GM12878 (cell line): ENCODE data around the gene CLCNKB. TPM values are rescaled to one million over a fixed set of nuclear protein-coding genes. Genes with fewer than 3 reads are reported as not detected.

ENCODE experiments used
- ATAC-seq: fragments of 200-7000 bp; cut with Tn5 transposase; 3 replicates; pipeline ENCODE4 v1.9.1; 2020; ENCODE audit warnings: mild to moderate bottlenecking, moderate library complexity
- BruUV-seq: library from RNA; stranded (reverse); fragments of 400-500 nt; replicated peaks from 2 replicates; lab custom pipeline; 2021; lab: Mats Ljungman, UMichigan
- CTCF ChIA-PET: fragments of 300-600 bp; sonication (Branson Sonifier 250); formaldehyde crosslinking; extraction: SDS; loops from one replicate; lab custom pipeline; 2021; ENCODE audit warnings: inconsistent platforms; lab: Yijun Ruan, JAX
- POLR2A ChIA-PET: fragments of 350-600 bp; formaldehyde crosslinking; extraction: SDS; loops from one replicate; lab custom pipeline; 2021; ENCODE audit warnings: inconsistent platforms; lab: Charles Lee
- RAD21 ChIA-PET: fragments of 300-600 bp; sonication (Branson Sonifier 250); formaldehyde crosslinking; loops from one replicate; lab custom pipeline; 2023; ENCODE audit warnings: antibody characterized with exemption; ENCODE audit not compliant: unreplicated experiment; lab: Charles Lee
- SMC1A ChIA-PET: fragments of 300-600 bp; sonication (Branson Sonifier 250); formaldehyde crosslinking; loops from one replicate; lab custom pipeline; 2023; ENCODE audit not compliant: unreplicated experiment, uncharacterized antibody; lab: Charles Lee
- DNase-seq: peaks from one replicate; pipeline ENCODE4 v3.0.0-alpha.2; 2011; ENCODE audit warnings: low read depth, low spot score
- FAIRE-seq: peaks from 3 replicates; lab custom pipeline; 2011; peaks lifted over from hg19 to GRCh38; lab: Jason Lieb, UNC
- H2AFZ ChIP-seq: 2 replicates; pipeline ENCODE4 v1.6.0; 2011; ENCODE audit warnings: low read depth, low read length, control low read depth; ENCODE audit not compliant: control insufficient read depth
- H3K27ac ChIP-seq: 2 replicates; pipeline ENCODE4 v1.5.1; 2011; ENCODE audit warnings: control low read depth; ENCODE audit not compliant: control insufficient read depth, insufficient read depth
- H3K27me3 ChIP-seq, 2 experiments: replicated peaks in 1 of 2; 2 replicates each; pipeline versions ENCODE4 v1.6.0 to v1.6.1; 2011; ENCODE audit warnings: low read length in 1 of 2; ENCODE audit not compliant: control insufficient read depth in 2 of 2, insufficient read depth in 2 of 2
- H3K36me3 ChIP-seq, 2 experiments: 2 replicates each; pipeline ENCODE4 v1.5.1; 2011; ENCODE audit warnings: low read length in 1 of 2; ENCODE audit not compliant: control insufficient read depth in 2 of 2, insufficient read depth in 2 of 2
- H3K4me1 ChIP-seq: 2 replicates; pipeline ENCODE4 v1.6.1; 2011; ENCODE audit warnings: mild to moderate bottlenecking, low read length, moderate library complexity, mixed read lengths; ENCODE audit not compliant: control insufficient read depth, insufficient read depth
- H3K4me2 ChIP-seq: 2 replicates; pipeline ENCODE4 v1.6.0; 2011; ENCODE audit warnings: control low read depth; ENCODE audit not compliant: control insufficient read depth, insufficient read depth
- H3K4me3 ChIP-seq: fragments of 200-600 bp; sonication (generic); 2 replicates; pipeline ENCODE4 v1.5.1; 2016
- H3K79me2 ChIP-seq: 2 replicates; pipeline ENCODE4 v1.6.0; 2011; ENCODE audit warnings: low read length; ENCODE audit not compliant: control insufficient read depth, insufficient read depth
- H3K9ac ChIP-seq: 2 replicates; pipeline ENCODE4 v1.8.0; 2011; ENCODE audit warnings: low read length, control low read depth, mixed read lengths; ENCODE audit not compliant: control insufficient read depth, insufficient read depth
- H3K9me3 ChIP-seq: replicated peaks from 3 replicates; pipeline ENCODE4 v1.5.1; 2011; ENCODE audit warnings: mild to moderate bottlenecking, low read length; ENCODE audit not compliant: control insufficient read depth, insufficient read depth
- H4K20me1 ChIP-seq: 2 replicates; pipeline ENCODE4 v1.6.0; 2011; ENCODE audit not compliant: control insufficient read depth, insufficient read depth
- HSF1 ChIP-seq: fragments of 150-350 bp; IDR thresholded peaks from 2 replicates; pipeline ENCODE4 v1.6.1; 2014; ENCODE audit warnings: mild to moderate bottlenecking, low read depth, low read length
- KLF5 ChIP-seq: fragments of 450-650 bp; IDR thresholded peaks from 2 replicates; pipeline ENCODE4 v1.6.1; 2014; ENCODE audit warnings: mild to moderate bottlenecking; ENCODE audit not compliant: partially characterized antibody
- LARP7 ChIP-seq: fragments of 450-650 bp; IDR thresholded peaks from 2 replicates; pipeline ENCODE4 v1.6.1; 2017; ENCODE audit warnings: mild to moderate bottlenecking
- SREBF2 ChIP-seq: IDR thresholded peaks from 2 replicates; pipeline ENCODE4 v1.6.1; 2012; ENCODE audit warnings: mild to moderate bottlenecking, low read length
- SUZ12 ChIP-seq: fragments of 200-600 bp; sonication (generic); IDR thresholded peaks from one replicate; pipeline ENCODE4 v1.6.1; 2018; ENCODE audit warnings: antibody characterized with exemption, mild to moderate bottlenecking; ENCODE audit not compliant: unreplicated experiment
- WGBS: methylation state at CpG from one replicate; pipeline ENCODE4 v1.1.6; 2016; ENCODE audit warnings: low lambda C conversion rate; ENCODE audit not compliant: insufficient replicate concordance, insufficient coverage; ENCODE audit errors: missing lambda C conversion rate; 5-methylcytosine and 5-hydroxymethylcytosine counted together
- in situ Hi-C: fragments of 300-500 bp; cut with MboI; formaldehyde crosslinking; loops from 9 replicates; pipeline ENCODE4 v1.14.3; 2018; ENCODE audit warnings: mixed read lengths
- intact Hi-C: fragments of 100-400 bp; cut with micrococcal nuclease; formaldehyde crosslinking; loops from one replicate; pipeline ENCODE4 v1.14.2; 2022; ENCODE audit not compliant: unreplicated experiment
- polyA plus RNA-seq, 11 experiments: library from polyadenylated mRNA; depleted of rRNA in 4 of 11; unstranded in 6 of 11; stranded (reverse) in 5 of 11; fragments of >200 nt; fragmentation: Nextera tagmentation in 4 of 11; fragmentation: Illumina TruSeq in 1 of 11; extraction: Ambion mirVana in 4 of 11; extraction: Trizol in 1 of 11; gene quantifications; 1 replicate in 1 of 11; 2 replicates in 10 of 11; pipeline versions ENCODE4 v1.2.1 to v1.2.3, GENCODE V29; 2011 to 2016; ENCODE audit warnings: inconsistent platforms in 2 of 11, missing spikeins in 2 of 11, low read depth in 1 of 11
- total RNA-seq, 4 experiments: library from RNA; depleted of rRNA in 3 of 4; stranded (reverse); fragments of >200 nt in 3 of 4; fragmentation: Illumina TruSeq in 1 of 4; extraction: Trizol in 1 of 4; gene quantifications; 2 replicates each; pipeline versions ENCODE4 v1.2.1 to v1.2.3, GENCODE V29; 2013 to 2021
- TF ChIP-seq, protein P1 (sequence below): fragments of 450-650 bp; formaldehyde crosslinking; IDR thresholded peaks from 2 replicates; pipeline ENCODE4 v1.4.0; 2022; ENCODE audit warnings: mild to moderate bottlenecking, moderate library complexity

Gene CLCNKB
- total and polyA plus RNA-seq, 10 of the 15 experiments (the other 5 are each of a cell fraction or from before 2014, with no cell fraction given), result 0.05 TPM; not detected in 9

GRCh38 chr1:16068356-16069270 is 25.0 kb downstream of the CLCNKB start:
- CTCF ChIA-PET, result interaction anchor here (0.7 to 5.7 kb wide), 4 partner anchors 11 to 120 kb away, joined by 3 to 42 read pairs (median 4); no protein-coding TSS in a partner anchor
- RAD21 ChIA-PET, result interaction anchor here (1.0 kb wide), 1 partner anchor 10 kb away, joined by 4 read pairs; no protein-coding TSS in a partner anchor
- Histone ChIP-seq H3K36me3 (no peaks in the 10 kb centered on the region), H3K27me3 (peaks cover under 1 to 3% of the 10 kb centered on the region in 2 experiments; a peak in 3 of 4 replicates), H3K4me2 (no peak overlapping the region), H4K20me1 (no peaks in the 10 kb centered on the region), H3K4me3 (no peak overlapping the region)
- no peak for DNase-seq
- SMC1A ChIA-PET, result interaction anchor here (1.2 to 1.3 kb wide), 2 partner anchors 11 to 273 kb away, joined by 3 read pairs; no protein-coding TSS in a partner anchor
- TF ChIP-seq, protein P1, sequence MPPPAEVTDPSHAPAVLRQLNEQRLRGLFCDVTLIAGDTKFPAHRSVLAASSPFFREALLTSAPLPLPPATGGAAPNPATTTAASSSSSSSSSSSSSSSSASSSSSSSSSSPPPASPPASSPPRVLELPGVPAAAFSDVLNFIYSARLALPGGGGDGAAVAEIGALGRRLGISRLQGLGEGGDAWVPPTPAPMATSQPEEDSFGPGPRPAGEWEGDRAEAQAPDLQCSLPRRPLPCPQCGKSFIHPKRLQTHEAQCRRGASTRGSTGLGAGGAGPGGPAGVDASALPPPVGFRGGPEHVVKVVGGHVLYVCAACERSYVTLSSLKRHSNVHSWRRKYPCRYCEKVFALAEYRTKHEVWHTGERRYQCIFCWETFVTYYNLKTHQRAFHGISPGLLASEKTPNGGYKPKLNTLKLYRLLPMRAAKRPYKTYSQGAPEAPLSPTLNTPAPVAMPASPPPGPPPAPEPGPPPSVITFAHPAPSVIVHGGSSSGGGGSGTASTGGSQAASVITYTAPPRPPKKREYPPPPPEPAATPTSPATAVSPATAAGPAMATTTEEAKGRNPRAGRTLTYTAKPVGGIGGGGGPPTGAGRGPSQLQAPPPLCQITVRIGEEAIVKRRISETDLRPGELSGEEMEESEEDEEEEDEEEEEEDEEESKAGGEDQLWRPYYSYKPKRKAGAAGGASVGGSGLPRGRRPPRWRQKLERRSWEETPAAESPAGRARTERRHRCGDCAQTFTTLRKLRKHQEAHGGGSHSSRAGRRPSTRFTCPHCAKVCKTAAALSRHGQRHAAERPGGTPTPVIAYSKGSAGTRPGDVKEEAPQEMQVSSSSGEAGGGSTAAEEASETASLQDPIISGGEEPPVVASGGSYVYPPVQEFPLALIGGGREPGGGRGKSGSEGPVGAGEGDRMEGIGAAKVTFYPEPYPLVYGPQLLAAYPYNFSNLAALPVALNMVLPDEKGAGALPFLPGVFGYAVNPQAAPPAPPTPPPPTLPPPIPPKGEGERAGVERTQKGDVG, result no peak
- TF ChIP-seq SREBF2, result no peak
- no peak for TF ChIP-seq SUZ12
- no peak for TF ChIP-seq KLF5
- TF ChIP-seq HSF1, result no peak
- TF ChIP-seq LARP7, result no peak
- TF ChIP-seq, all 136 proteins: peak for 0
- H3K9me3 ChIP-seq, result no peaks in the 10 kb centered on the region
- H3K27ac ChIP-seq, result no peak overlapping the region
- in situ Hi-C loops (no loop called here), intact Hi-C loops (no loop called here)
- BruUV-seq, result no TSS peak
- no peaks in the 10 kb centered on the region for H3K79me2 ChIP-seq
- WGBS, result 20% methylated on average over 11 of the region's 11 CpGs
- H2AFZ ChIP-seq, result no peak overlapping the region
- H3K9ac ChIP-seq, result no peak overlapping the region
- no peak for FAIRE-seq
- POLR2A ChIA-PET, result interaction anchor here (0.5 to 1.1 kb wide), 2 partner anchors 169 to 288 kb away, joined by 3 to 4 read pairs; partner anchors contain the start of gene CPLANE2
- no peaks in the 10 kb centered on the region for H3K4me1 ChIP-seq
- no peak for ATAC-seq
